Activated naive CD8-positive, alpha-beta T cell treated with anti-CD3 and anti-CD28 coated beads, Interleukin-2, amount 10 ng/mL, durations not matched to agents 7 days and 5 days (primary cell): ENCODE data around the gene DHRS1. TPM values are rescaled to one million over a fixed set of nuclear protein-coding genes. Genes with fewer than 3 reads are reported as not detected.

Experiments used
- ATAC-seq: fragments of 150-1000 bp; cut with Tn5 transposase; one replicate; pipeline ENCODE4 v1.10.0; 2021; ENCODE audit warnings: low read depth, moderate library complexity
- POLR2A ChIA-PET: fragments of 350-600 bp; sonication (Branson Sonifier 250); formaldehyde crosslinking; loops from one replicate; lab custom pipeline; 2021; ENCODE audit warnings: antibody characterized with exemption; lab: Charles Lee
- DNase-seq: peaks from one replicate; pipeline ENCODE4 v3.0.0; 2021
- H3K27ac Mint-ChIP-seq: one replicate; pipeline ENCODE4 v1.8.0; 2022; ENCODE audit warnings: mild to moderate bottlenecking, mixed read lengths
- H3K27me3 Mint-ChIP-seq: one replicate; pipeline ENCODE4 v1.8.0; 2022; ENCODE audit warnings: mild to moderate bottlenecking, moderate library complexity, mixed read lengths
- H3K36me3 Mint-ChIP-seq: one replicate; pipeline ENCODE4 v1.8.0; 2021; ENCODE audit warnings: mild to moderate bottlenecking, mixed read lengths
- H3K4me1 Mint-ChIP-seq: one replicate; pipeline ENCODE4 v1.8.0; 2021; ENCODE audit warnings: mixed read lengths
- H3K4me3 Mint-ChIP-seq: one replicate; pipeline ENCODE4 v1.8.0; 2022; ENCODE audit warnings: mild to moderate bottlenecking, moderate library complexity, mixed read lengths
- H3K9me3 Mint-ChIP-seq: one replicate; pipeline ENCODE4 v1.8.0; 2021; ENCODE audit warnings: mixed read lengths
- total RNA-seq, 2 experiments: library from RNA; stranded (reverse); gene quantifications; one replicate each; pipeline ENCODE4 v1.2.3, GENCODE V29; 2021

DHRS1 gene
- total RNA-seq, 2 experiments from 2014 or later = 36.0 to 41.9 TPM

GRCh38 chr14:24296341-24297157 is 3.0 kb downstream of the DHRS1 start:
- no peaks in the 10 kb centered on the region for H3K27me3 Mint-ChIP-seq

GRCh38 chr14:24293525-24293924 is 6.1 kb downstream of the DHRS1 start:
- ATAC-seq (no peak), DNase-seq (no peak)
- H3K36me3 Mint-ChIP-seq = peaks cover 43% of the 10 kb centered on the region
- no peaks in the 10 kb centered on the region for H3K9me3 Mint-ChIP-seq
- H3K27me3 Mint-ChIP-seq = peaks cover 3% of the 10 kb centered on the region
- POLR2A ChIA-PET = interaction anchor here (1.0 to 6.9 kb wide), 2 partner anchors 14 to 51 kb away, joined by 3 to 58 read pairs; partner anchors contain the start of gene TINF2
- no peak overlapping the region for H3K27ac Mint-ChIP-seq
- H3K4me3 Mint-ChIP-seq = no peak overlapping the region
- H3K4me1 Mint-ChIP-seq = peaks cover 46% of the 10 kb centered on the region

More at GRCh38 chr14:24296341-24297157, 3.0 kb downstream of the DHRS1 start:
- ATAC-seq = peak; percentile 55
- Mint-ChIP-seq H3K4me1 (peaks cover 44% of the 10 kb centered on the region), H3K4me3 (peak overlapping the region; percentile 65), H3K36me3 (peaks cover 29% of the 10 kb centered on the region), H3K27ac (peak overlapping the region; percentile 94), H3K9me3 (no peaks in the 10 kb centered on the region)
- peak; percentile 66 for DNase-seq
- POLR2A ChIA-PET = interaction anchor here (1.0 to 6.6 kb wide), 11 partner anchors 11 to 161 kb away, joined by 3 to 76 read pairs (median 7); partner anchors contain the start of genes CHMP4A, CIDEB, LTB4R and LTB4R2

DNA sequence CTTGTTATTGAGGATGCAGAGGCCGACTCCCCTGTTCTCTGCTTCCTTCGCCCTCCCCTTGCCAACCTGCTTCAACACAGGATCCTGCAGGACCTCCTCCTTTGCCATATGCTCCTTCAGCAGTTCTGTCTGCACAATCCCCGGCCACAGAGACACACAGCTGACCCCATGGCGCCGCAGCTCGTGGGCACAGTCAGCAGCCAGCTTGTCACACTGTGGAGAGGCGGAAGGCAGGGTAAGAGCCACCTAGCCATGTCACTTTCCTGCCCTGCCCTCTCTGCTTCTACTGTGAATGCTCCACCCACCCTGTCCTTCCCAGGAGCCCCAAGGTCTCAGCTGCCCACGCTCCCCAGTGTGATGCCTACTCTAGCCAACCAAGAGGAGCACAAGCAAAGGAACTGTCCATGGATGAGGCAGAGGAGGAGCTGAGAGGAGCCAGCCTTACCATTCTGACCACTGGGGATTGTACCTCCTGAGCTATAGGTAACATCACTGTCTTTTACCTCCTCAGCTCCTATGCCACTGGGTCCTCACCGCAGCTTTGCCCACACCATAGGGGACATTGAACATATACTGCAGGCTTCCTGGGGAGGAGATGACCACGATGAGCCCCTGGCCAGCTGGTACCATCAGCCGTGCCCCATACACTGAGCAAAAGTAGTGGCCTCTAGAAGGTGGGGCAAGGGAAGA is 7.3 kb downstream of the DHRS1 start:
- H3K4me1 Mint-ChIP-seq = peaks cover 48% of the 10 kb centered on the region
- peaks cover 9% of the 10 kb centered on the region for H3K27me3 Mint-ChIP-seq
- H3K27ac Mint-ChIP-seq = no peak overlapping the region
- H3K9me3 Mint-ChIP-seq = no peaks in the 10 kb centered on the region
- H3K36me3 Mint-ChIP-seq = peaks cover 44% of the 10 kb centered on the region
- POLR2A ChIA-PET = interaction anchor here (0.5 to 6.9 kb wide), 6 partner anchors 13 to 80 kb away, joined by 3 to 58 read pairs (median 4); partner anchors contain the start of genes CHMP4A, RABGGTA and TINF2
- no peak for ATAC-seq
- H3K4me3 Mint-ChIP-seq = no peak overlapping the region
- DNase-seq = no peak

GRCh38 chr14:24291446-24292117 is 8.0 kb downstream of the DHRS1 start:
- no peak overlapping the region for H3K27ac Mint-ChIP-seq
- DNase-seq (no peak), ATAC-seq (no peak)
- POLR2A ChIA-PET = interaction anchor here (0.6 to 6.9 kb wide), 4 partner anchors 12 to 49 kb away, joined by 3 to 58 read pairs (median 12); partner anchors contain the start of genes RABGGTA and TINF2
- H3K4me3 Mint-ChIP-seq = no peak overlapping the region
- H3K27me3 Mint-ChIP-seq = peaks cover 14% of the 10 kb centered on the region
- H3K9me3 Mint-ChIP-seq = no peaks in the 10 kb centered on the region
- peaks cover 41% of the 10 kb centered on the region for H3K4me1 Mint-ChIP-seq
- peaks cover 42% of the 10 kb centered on the region for H3K36me3 Mint-ChIP-seq

- no peak overlapping the region for H3K27ac Mint-ChIP-seq
- H3K9me3 Mint-ChIP-seq = no peaks in the 10 kb centered on the region
- peaks cover 33% of the 10 kb centered on the region for H3K4me1 Mint-ChIP-seq
- H3K27me3 Mint-ChIP-seq = peaks cover 18% of the 10 kb centered on the region
- POLR2A ChIA-PET = interaction anchor here (0.5 to 6.9 kb wide), 8 partner anchors 9 to 193 kb away, joined by 3 to 58 read pairs (median 10); partner anchors contain the start of genes CBLN3, DHRS1, KHNYN and NOP9
- no peak overlapping the region for H3K4me3 Mint-ChIP-seq
- DNase-seq (no peak), ATAC-seq (no peak)
- peaks cover 37% of the 10 kb centered on the region for H3K36me3 Mint-ChIP-seq
Observed at GRCh38 chr14:24290746-24291145, 8.8 kb downstream of the DHRS1 start.

- Mint-ChIP-seq H3K4me1 (peaks cover 32% of the 10 kb centered on the region), H3K27ac (no peak overlapping the region), H3K27me3 (peaks cover 18% of the 10 kb centered on the region), H3K9me3 (no peaks in the 10 kb centered on the region), H3K36me3 (peaks cover 32% of the 10 kb centered on the region), H3K4me3 (peak overlapping the region; percentile 41)
- ATAC-seq = peak; percentile 97
- peak; percentile 67 for DNase-seq
- POLR2A ChIA-PET = interaction anchor here (0.9 to 6.9 kb wide), 9 partner anchors 10 to 140 kb away, joined by 3 to 58 read pairs (median 13); partner anchors contain the start of genes CBLN3, DHRS1, KHNYN and NOP9
Observed at GRCh38 chr14:24289649-24290280, 9.8 kb downstream of the DHRS1 start.

DNA sequence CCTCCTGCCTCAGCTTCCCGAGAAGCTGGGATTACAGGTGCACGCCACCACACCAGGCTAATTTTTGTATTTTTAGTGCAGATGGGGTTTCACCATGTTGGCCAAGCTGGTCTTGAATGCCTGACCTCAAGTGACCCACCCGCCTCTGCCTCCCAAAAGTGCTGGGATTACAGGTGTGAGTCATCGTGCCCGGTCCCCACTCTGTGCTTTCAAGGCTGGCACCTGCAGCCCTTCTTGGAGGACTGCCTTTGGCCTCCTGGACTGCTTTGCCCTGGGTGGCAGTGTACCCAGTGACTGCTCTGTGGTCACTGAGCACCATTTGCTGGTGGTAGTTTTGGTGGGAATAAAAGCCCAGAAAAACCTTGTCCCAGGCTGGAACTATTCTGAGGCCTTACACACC is 12.6 kb downstream of the DHRS1 start:
- H3K4me1 Mint-ChIP-seq = peaks cover 29% of the 10 kb centered on the region
- no peak overlapping the region for H3K27ac Mint-ChIP-seq
- no peaks in the 10 kb centered on the region for H3K9me3 Mint-ChIP-seq
- no peak for DNase-seq
- peaks cover 20% of the 10 kb centered on the region for H3K27me3 Mint-ChIP-seq
- no peak overlapping the region for H3K4me3 Mint-ChIP-seq
- H3K36me3 Mint-ChIP-seq = peaks cover 22% of the 10 kb centered on the region
- POLR2A ChIA-PET = no interaction called here
- no peak for ATAC-seq

- H3K27me3 Mint-ChIP-seq = peaks cover 21% of the 10 kb centered on the region
- no peaks in the 10 kb centered on the region for H3K9me3 Mint-ChIP-seq
- H3K36me3 Mint-ChIP-seq = peaks cover 7% of the 10 kb centered on the region
- ATAC-seq (no peak), DNase-seq (no peak)
- peaks cover 20% of the 10 kb centered on the region for H3K4me1 Mint-ChIP-seq
- no peak overlapping the region for H3K27ac Mint-ChIP-seq
- H3K4me3 Mint-ChIP-seq = no peak overlapping the region
- POLR2A ChIA-PET = interaction anchor here (0.7 kb wide), 1 partner anchor 121 kb away, joined by 3 read pairs; no protein-coding TSS in a partner anchor
Observed at GRCh38 chr14:24285351-24285750, 14.2 kb downstream of the DHRS1 start.

DNA sequence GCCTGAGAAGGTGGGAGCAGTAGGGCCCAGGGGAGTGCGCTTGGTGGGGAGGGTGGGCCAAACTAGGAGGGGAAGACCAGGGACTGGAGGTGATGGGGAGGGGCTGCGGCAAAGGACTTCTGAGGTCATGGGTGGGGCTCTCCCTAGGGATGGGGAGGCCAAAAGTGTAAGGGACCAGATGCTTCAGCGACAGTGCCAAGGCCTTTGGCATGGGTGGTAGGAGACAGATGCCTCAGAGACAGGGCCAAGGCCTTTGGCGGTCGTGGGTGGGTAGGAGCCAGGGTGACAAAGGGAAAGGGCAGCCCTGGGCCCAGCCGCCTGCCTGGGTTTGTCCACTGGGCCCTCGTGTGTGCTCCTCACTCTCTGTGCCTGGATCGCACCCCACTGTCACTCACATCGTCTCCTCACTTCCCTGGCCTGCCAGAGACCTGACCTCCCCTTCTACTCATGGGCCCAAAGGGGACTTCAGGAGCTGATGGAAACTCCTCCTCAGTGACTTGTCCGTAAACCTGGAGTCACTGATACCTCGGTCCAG is 15.0 kb downstream of the DHRS1 start:
- POLR2A ChIA-PET = interaction anchor here (0.6 kb wide), 1 partner anchor 10 kb away, joined by 4 read pairs; no protein-coding TSS in a partner anchor

GRCh38 chr14:24283796-24284460 is 15.7 kb downstream of the DHRS1 start:
- Mint-ChIP-seq H3K27ac (peak overlapping the region; percentile 18), H3K4me1 (peaks cover 16% of the 10 kb centered on the region), H3K27me3 (peaks cover 22% of the 10 kb centered on the region), H3K36me3 (peaks cover 4% of the 10 kb centered on the region), H3K9me3 (no peaks in the 10 kb centered on the region), H3K4me3 (no peak overlapping the region)
- ATAC-seq = no peak
- no peak for DNase-seq
- POLR2A ChIA-PET = interaction anchor here (0.7 kb wide), 1 partner anchor 16 kb away, joined by 3 read pairs; the partner anchor contains the start of genes DHRS1 and NOP9

More for the DNA sequence above, 15.0 kb downstream of the DHRS1 start:
- Mint-ChIP-seq H3K4me1 (peaks cover 15% of the 10 kb centered on the region), H3K27ac (no peak overlapping the region), H3K9me3 (no peaks in the 10 kb centered on the region), H3K4me3 (no peak overlapping the region), H3K36me3 (peaks cover 4% of the 10 kb centered on the region), H3K27me3 (peaks cover 21% of the 10 kb centered on the region)
- ATAC-seq (no peak), DNase-seq (no peak)

GRCh38 chr14:24282736-24283135 is 16.8 kb downstream of the DHRS1 start:
- Mint-ChIP-seq H3K27me3 (peaks cover 19% of the 10 kb centered on the region), H3K9me3 (no peaks in the 10 kb centered on the region), H3K36me3 (peaks cover 6% of the 10 kb centered on the region), H3K4me1 (peaks cover 19% of the 10 kb centered on the region), H3K27ac (no peak overlapping the region), H3K4me3 (no peak overlapping the region)
- ATAC-seq (no peak), DNase-seq (no peak)
- POLR2A ChIA-PET = interaction anchor here (0.9 kb wide), 1 partner anchor 169 kb away, joined by 4 read pairs; the partner anchor contains the start of gene DCAF11
